Smooth muscle cell (in vitro differentiated cells): Measurements from ENCODE around the gene LRRC8A. TPM values are rescaled to one million over a fixed set of nuclear protein-coding genes. Genes with fewer than 3 reads are reported as not detected.
A peak's percentile ranks its signal among the peaks of the same experiment; 100 is the strongest.

Experiments used
- DNase-seq: peaks from one replicate; lab custom pipeline; 2025; ENCODE audit not compliant: unreplicated experiment; lab: John Stamatoyannopoulos, UW
- H2AFZ ChIP-seq: fragments of 200-600 bp; sonication (generic); 2 replicates; pipeline ENCODE4 v1.6.0; 2016; ENCODE audit warnings: antibody characterized with exemption, low read depth, mild to moderate bottlenecking
- H3F3A ChIP-seq: fragments of 200-600 bp; sonication (generic); 2 replicates; pipeline ENCODE4 v1.6.0; 2017; ENCODE audit warnings: antibody characterized with exemption, low read depth
- H3K27ac ChIP-seq: fragments of 200-600 bp; sonication (generic); 2 replicates; pipeline ENCODE4 v1.5.1; 2016; ENCODE audit warnings: low read depth, mild to moderate bottlenecking
- H3K27me3 ChIP-seq: fragments of 200-600 bp; sonication (generic); 2 replicates; pipeline ENCODE4 v1.6.1; 2016; ENCODE audit warnings: low read depth, mild to moderate bottlenecking
- H3K36me3 ChIP-seq: fragments of 200-600 bp; sonication (generic); 2 replicates; pipeline ENCODE4 v1.5.1; 2016; ENCODE audit warnings: low read depth
- H3K4me1 ChIP-seq: fragments of 200-600 bp; sonication (generic); 2 replicates; pipeline ENCODE4 v1.5.1; 2016; ENCODE audit warnings: low read depth
- H3K4me2 ChIP-seq: fragments of 200-600 bp; sonication (generic); 2 replicates; pipeline ENCODE4 v1.6.0; 2016; ENCODE audit warnings: mild to moderate bottlenecking
- H3K4me3 ChIP-seq: fragments of 200-600 bp; sonication (generic); 2 replicates; pipeline ENCODE4 v1.5.1; 2016; ENCODE audit warnings: mild to moderate bottlenecking
- H3K79me2 ChIP-seq: fragments of 200-600 bp; sonication (generic); 2 replicates; pipeline ENCODE4 v1.6.0; 2016; ENCODE audit warnings: low read depth, mild to moderate bottlenecking
- H3K9ac ChIP-seq: fragments of 200-600 bp; sonication (generic); 2 replicates; pipeline ENCODE4 v1.6.0; 2016; ENCODE audit warnings: low read depth
- H3K9me3 ChIP-seq: fragments of 200-600 bp; sonication (generic); replicated peaks from 2 replicates; pipeline ENCODE4 v1.5.1; 2016; ENCODE audit warnings: low read depth
- H4K20me1 ChIP-seq: fragments of 200-600 bp; sonication (generic); 2 replicates; pipeline ENCODE4 v1.6.0; 2016; ENCODE audit warnings: low read depth
- WGBS: methylation state at CpG from one replicate; pipeline ENCODE4 v1.1.7; 2016; ENCODE audit warnings: low lambda C conversion rate; 5-methylcytosine and 5-hydroxymethylcytosine counted together
- polyA plus RNA-seq: library from polyadenylated mRNA; unstranded; fragments of >200 nt; fragmentation: Nextera tagmentation; extraction: Ambion mirVana; gene quantifications from 2 replicates; pipeline ENCODE4 v1.2.1, GENCODE V29; 2016
- total RNA-seq: library from RNA; depleted of rRNA; stranded (reverse); fragments of >200 nt; gene quantifications from 2 replicates; pipeline ENCODE4 v1.2.3, GENCODE V29; 2014
- TF ChIP-seq, protein P1 (sequence below): fragments of 200-600 bp; sonication (generic); IDR thresholded peaks from 2 replicates; pipeline ENCODE4 v1.5.1; 2017; ENCODE audit warnings: borderline replicate concordance, mild to moderate bottlenecking, antibody characterized with exemption; ENCODE audit not compliant: insufficient read depth, poor library complexity, severe bottlenecking

Gene LRRC8A
- total and polyA plus RNA-seq, 2 experiments from 2014 or later = 50.1 to 58.3 TPM

DNA sequence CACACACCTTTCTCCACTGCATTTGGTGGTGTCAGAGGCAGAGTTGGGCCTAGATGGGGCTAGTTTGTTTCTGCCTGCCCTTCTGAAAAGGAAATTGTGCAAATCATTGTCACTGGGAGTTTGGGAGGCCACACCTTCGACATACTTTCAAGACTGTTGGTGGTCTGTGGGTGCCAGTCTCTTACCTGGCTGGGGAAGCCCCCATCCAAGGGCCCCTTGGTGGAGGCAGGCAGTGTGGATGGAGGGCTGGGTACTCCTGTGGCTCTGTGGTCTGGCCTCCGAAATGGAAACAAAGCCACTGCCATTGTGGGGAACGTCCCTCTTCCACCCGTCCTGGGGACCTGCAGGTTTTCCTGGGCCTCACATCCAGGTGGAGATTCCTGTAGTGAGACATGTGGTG is 27.9 kb downstream of the LRRC8A start:
- H2AFZ ChIP-seq = no peak overlapping the region
- no peak overlapping the region for H3K4me2 ChIP-seq
- TF ChIP-seq, protein P1, sequence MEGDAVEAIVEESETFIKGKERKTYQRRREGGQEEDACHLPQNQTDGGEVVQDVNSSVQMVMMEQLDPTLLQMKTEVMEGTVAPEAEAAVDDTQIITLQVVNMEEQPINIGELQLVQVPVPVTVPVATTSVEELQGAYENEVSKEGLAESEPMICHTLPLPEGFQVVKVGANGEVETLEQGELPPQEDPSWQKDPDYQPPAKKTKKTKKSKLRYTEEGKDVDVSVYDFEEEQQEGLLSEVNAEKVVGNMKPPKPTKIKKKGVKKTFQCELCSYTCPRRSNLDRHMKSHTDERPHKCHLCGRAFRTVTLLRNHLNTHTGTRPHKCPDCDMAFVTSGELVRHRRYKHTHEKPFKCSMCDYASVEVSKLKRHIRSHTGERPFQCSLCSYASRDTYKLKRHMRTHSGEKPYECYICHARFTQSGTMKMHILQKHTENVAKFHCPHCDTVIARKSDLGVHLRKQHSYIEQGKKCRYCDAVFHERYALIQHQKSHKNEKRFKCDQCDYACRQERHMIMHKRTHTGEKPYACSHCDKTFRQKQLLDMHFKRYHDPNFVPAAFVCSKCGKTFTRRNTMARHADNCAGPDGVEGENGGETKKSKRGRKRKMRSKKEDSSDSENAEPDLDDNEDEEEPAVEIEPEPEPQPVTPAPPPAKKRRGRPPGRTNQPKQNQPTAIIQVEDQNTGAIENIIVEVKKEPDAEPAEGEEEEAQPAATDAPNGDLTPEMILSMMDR = no peak
- H3K79me2 ChIP-seq = peaks cover 67% of the 10 kb centered on the region
- H3K4me3 ChIP-seq = no peak overlapping the region
- H4K20me1 ChIP-seq = peaks cover 29% of the 10 kb centered on the region
- H3F3A ChIP-seq = peaks cover 8% of the 10 kb centered on the region
- no peak for DNase-seq
- peaks cover 15% of the 10 kb centered on the region for H3K36me3 ChIP-seq
- H3K4me1 ChIP-seq = peaks cover 20% of the 10 kb centered on the region
- H3K9me3 ChIP-seq = no peaks in the 10 kb centered on the region
- no peak overlapping the region for H3K9ac ChIP-seq
- 96% methylated on average over 4 of the region's 4 CpGs for WGBS
- H3K27me3 ChIP-seq = no peaks in the 10 kb centered on the region
- H3K27ac ChIP-seq = no peak overlapping the region

DNA sequence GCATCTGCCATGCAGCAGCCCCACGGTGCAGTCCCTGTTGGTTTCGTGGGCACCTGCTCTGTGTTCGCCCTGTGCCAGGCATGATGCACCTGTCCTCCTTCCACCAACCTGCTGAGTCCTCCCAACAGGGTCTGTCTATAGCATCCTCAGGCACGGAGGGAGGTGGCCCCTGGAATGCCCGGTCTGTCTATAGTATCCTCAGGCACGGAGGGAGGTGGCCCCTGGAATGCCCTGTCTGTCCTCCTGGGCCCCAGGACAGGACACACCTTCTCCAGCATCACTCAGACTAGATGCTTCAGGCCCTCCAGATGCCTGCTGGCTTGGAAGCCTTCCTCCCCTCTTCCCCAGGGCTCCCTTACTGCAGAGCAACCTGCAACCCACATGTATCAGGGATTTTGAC is 29.0 kb downstream of the LRRC8A start:
- peak overlapping the region; percentile 78 for H3K4me2 ChIP-seq

DNA sequence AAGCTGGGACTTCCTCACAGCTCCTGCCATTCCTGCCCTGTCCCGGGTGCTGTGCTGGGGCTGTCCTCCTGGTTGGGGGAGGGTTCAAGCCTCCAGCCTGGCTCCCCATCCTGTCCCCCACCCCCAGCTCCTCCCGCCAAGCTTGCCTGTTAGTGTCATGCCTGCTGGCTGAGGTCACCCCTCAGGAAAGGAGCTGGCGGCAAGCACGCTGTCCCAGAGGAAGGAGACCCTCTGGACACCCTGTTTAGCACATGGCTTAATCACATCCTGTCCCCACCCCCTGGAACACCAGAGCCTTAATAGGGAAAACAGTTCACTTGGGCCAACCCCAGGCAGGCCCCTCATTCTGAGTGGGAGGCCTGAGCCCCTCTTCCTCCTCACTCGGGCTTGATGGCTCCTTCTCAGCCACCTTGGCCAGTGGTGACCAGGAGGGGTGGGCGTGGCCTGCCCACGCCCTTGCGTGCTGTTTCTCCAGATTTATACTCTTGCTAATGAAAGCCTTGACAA is 29.6 kb downstream of the LRRC8A start:
- DNase-seq = peak; percentile 12

More for the DNA sequence above, 29.0 kb downstream of the LRRC8A start:
- H3F3A ChIP-seq = peaks cover 4% of the 10 kb centered on the region
- no peak for DNase-seq
- H3K27me3 ChIP-seq = no peaks in the 10 kb centered on the region
- peaks cover 20% of the 10 kb centered on the region for H3K4me1 ChIP-seq
- no peak overlapping the region for H2AFZ ChIP-seq
- TF ChIP-seq, protein P1 = no peak
- H3K9me3 ChIP-seq = no peaks in the 10 kb centered on the region
- WGBS = 84% methylated on average over 6 of the region's 6 CpGs
- H3K36me3 ChIP-seq = peaks cover 15% of the 10 kb centered on the region
- no peak overlapping the region for H3K9ac ChIP-seq
- H4K20me1 ChIP-seq = peaks cover 29% of the 10 kb centered on the region
- H3K27ac ChIP-seq = peak overlapping the region; percentile 94
- no peak overlapping the region for H3K4me3 ChIP-seq
- H3K79me2 ChIP-seq = peaks cover 64% of the 10 kb centered on the region

More for the DNA sequence above, 29.6 kb downstream of the LRRC8A start:
- Histone ChIP-seq H3K9ac (peak overlapping the region; percentile 66), H3K79me2 (peaks cover 62% of the 10 kb centered on the region), H3K27ac (peak overlapping the region; percentile 94), H3F3A (peaks cover 4% of the 10 kb centered on the region), H3K36me3 (peaks cover 15% of the 10 kb centered on the region), H3K27me3 (no peaks in the 10 kb centered on the region), H3K4me2 (peak overlapping the region; percentile 78), H3K4me3 (no peak overlapping the region), H4K20me1 (peaks cover 29% of the 10 kb centered on the region), H2AFZ (no peak overlapping the region), H3K4me1 (peaks cover 20% of the 10 kb centered on the region), H3K9me3 (no peaks in the 10 kb centered on the region)
- TF ChIP-seq, protein P1 = no peak
- WGBS = 16% methylated on average over 8 of the region's 8 CpGs
